Gastrocnemius medialis (tissue), 4 donors: Measurements from ENCODE around the gene TH. TPM values are rescaled to one million over a fixed set of nuclear protein-coding genes. Genes with fewer than 3 reads are reported as not detected.

ENCODE experiments used
- ATAC-seq, 2 donors: fragments of 150-250 bp; one replicate each; pipeline ENCODE4 v1.9.1; 2016
- DNase-seq, 2 donors: peaks; one replicate each; pipeline ENCODE4 v3.0.0-alpha.2; 2019
- H3K27ac ChIP-seq, 4 donors: fragments of 200-600 bp; sonication (generic); 1 replicate in 1 of 4; 2 replicates in 3 of 4; pipeline ENCODE4 v1.5.1; 2016 to 2018; ENCODE audit warnings: mild to moderate bottlenecking in 2 of 4, moderate library complexity in 1 of 4
- H3K27me3 ChIP-seq, 3 donors: fragments of 200-600 bp; sonication (generic) in 2 of 3; 1 replicate in 1 of 3; 2 replicates in 2 of 3; pipeline versions ENCODE4 v1.5.1 to v1.6.0; 2016 to 2019; ENCODE audit warnings: mild to moderate bottlenecking in 1 of 3, moderate library complexity in 1 of 3
- H3K36me3 ChIP-seq, 2 donors: fragments of 200-600 bp; sonication (generic) in 1 of 2; one replicate each; pipeline ENCODE4 v1.5.1; 2017 to 2018
- H3K4me1 ChIP-seq, 2 donors: fragments of 200-600 bp; sonication (generic) in 1 of 2; one replicate each; pipeline ENCODE4 v1.5.1; 2016 to 2017; ENCODE audit warnings: mild to moderate bottlenecking in 2 of 2
- H3K4me3 ChIP-seq, 4 donors: fragments of 200-600 bp; sonication (generic) in 3 of 4; 1 replicate in 1 of 4; 2 replicates in 3 of 4; pipeline ENCODE4 v1.5.1; 2016 to 2019; ENCODE audit warnings: mild to moderate bottlenecking in 2 of 4
- H3K9me3 ChIP-seq, 3 donors: fragments of 200-600 bp; sonication (generic) in 2 of 3; 1 replicate in 1 of 3; 2 replicates in 2 of 3; pipeline ENCODE4 v1.5.1; 2016 to 2019
- CTCF ChIP-seq, 5 experiments: fragments of 450-650 bp in 3 of 5; fragments of 200-600 bp in 2 of 5; sonication (generic) in 2 of 5; IDR thresholded peaks in 4 of 5; conservative IDR thresholded peaks in 1 of 5; 1 replicate in 4 of 5; 2 replicates in 1 of 5; pipeline ENCODE4 v1.5.1; 2016 to 2019; ENCODE audit warnings: antibody characterized with exemption in 5 of 5, mild to moderate bottlenecking in 3 of 5, moderate library complexity in 3 of 5
- POLR2A ChIP-seq, 2 donors: fragments of 450-650 bp; IDR thresholded peaks; one replicate each; pipeline ENCODE4 v1.6.1; 2017; ENCODE audit warnings: antibody characterized with exemption in 2 of 2, mild to moderate bottlenecking in 2 of 2, moderate library complexity in 2 of 2
- in situ Hi-C, 4 donors: fragments of 200-750 bp; cut with MboI; loops; one replicate each; pipeline versions ENCODE4 v1.15.0 to v1.8.0; 2017; ENCODE audit warnings: low sequenced_read_pairs in 4 of 4
- intact Hi-C: fragments of 100-400 bp; cut with DNase I; formaldehyde crosslinking; loops from one replicate; pipeline ENCODE4 v1.15.1; 2023; ENCODE audit warnings: low total_unique reads
- total RNA-seq, 4 donors: library from RNA; depleted of rRNA; stranded (reverse); fragments of >200 nt; gene quantifications; one replicate each; pipeline versions ENCODE4 v1.1.0 to v1.2.3, GENCODE V29; 2016

The TH gene
- total RNA-seq, 4 donors from 2014 or later: not detected

GRCh38 chr11:2164861-2165555 lies 6.6 kb downstream of the TH start:
- ATAC-seq: no peak
- intact Hi-C loops: no loop called here
- Histone ChIP-seq H3K4me1 (no peaks in the 10 kb centered on the region), H3K27me3 (peaks cover 9 to 47% (median 28%) of the 10 kb centered on the region in 3 donors), H3K9me3 (no peaks in the 10 kb centered on the region), H3K4me3 (no peak overlapping the region), H3K36me3 (no peaks in the 10 kb centered on the region), H3K27ac (no peak overlapping the region)
- in situ Hi-C loops: loop anchor here in 2 of 4 donors (25.0 kb wide), 3 partner anchors 278 to 503 kb away; partner anchors contain the start of genes KRTAP5-6 (in 1 of the 2) and PRR33 (in 1 of the 2)
- no peak for TF ChIP-seq POLR2A (IDR thresholded peaks at IDR 0.05)
- TF ChIP-seq CTCF (IDR thresholded peaks at IDR 0.05 in 4 of 5, conservative IDR thresholded peaks at IDR 0.05 in 1 of 5): no peak
- no peak for DNase-seq

GRCh38 chr11:2164081-2164480 lies 7.5 kb downstream of the TH start:
- ATAC-seq (no peak), DNase-seq (no peak)
- no peaks in the 10 kb centered on the region for H3K36me3 ChIP-seq
- no peaks in the 10 kb centered on the region for H3K9me3 ChIP-seq
- no peak for TF ChIP-seq POLR2A (IDR thresholded peaks at IDR 0.05)
- no peak for TF ChIP-seq CTCF (IDR thresholded peaks at IDR 0.05 in 4 of 5, conservative IDR thresholded peaks at IDR 0.05 in 1 of 5)
- intact Hi-C loops (no loop called here), in situ Hi-C loops (loop anchor here in 2 of 4 donors (25.0 kb wide), 3 partner anchors 277 to 502 kb away; partner anchors contain the start of genes KRTAP5-6 (in 1 of the 2) and PRR33 (in 1 of the 2))
- peaks cover 7 to 38% (median 20%) of the 10 kb centered on the region in 3 donors for H3K27me3 ChIP-seq
- no peak overlapping the region for H3K27ac ChIP-seq
- no peak overlapping the region for H3K4me3 ChIP-seq
- H3K4me1 ChIP-seq: no peaks in the 10 kb centered on the region

GRCh38 chr11:2163428-2163978 lies 8.1 kb downstream of the TH start:
- ATAC-seq: no peak
- intact Hi-C loops: no loop called here
- Histone ChIP-seq H3K4me1 (no peaks in the 10 kb centered on the region), H3K4me3 (no peak overlapping the region), H3K27ac (no peak overlapping the region), H3K27me3 (peaks cover 7 to 32% (median 20%) of the 10 kb centered on the region in 3 donors), H3K9me3 (no peaks in the 10 kb centered on the region), H3K36me3 (no peaks in the 10 kb centered on the region)
- in situ Hi-C loops: loop anchor here in 2 of 4 donors (25.0 kb wide), 3 partner anchors 276 to 501 kb away; partner anchors contain the start of genes KRTAP5-6 (in 1 of the 2) and PRR33 (in 1 of the 2)
- TF ChIP-seq CTCF (IDR thresholded peaks at IDR 0.05 in 4 of 5, conservative IDR thresholded peaks at IDR 0.05 in 1 of 5): no peak
- TF ChIP-seq POLR2A (IDR thresholded peaks at IDR 0.05): no peak
- DNase-seq: no peak

GRCh38 chr11:2160736-2161259 lies 10.8 kb downstream of the TH start, which contains the start of gene INS:
Gene INS (minus strand): TSS chr11:2161209. CDS start chr11:2160971, 238 bp downstream.
- H3K27ac ChIP-seq: no peak within 1 kb of the TSS
- H3K9me3 ChIP-seq: no peaks in the 10 kb centered on the region
- in situ Hi-C loops: loop anchor here in 2 of 4 donors (25.0 kb wide), 3 partner anchors 273 to 498 kb away; partner anchors contain the start of genes KRTAP5-6 (in 1 of the 2) and PRR33 (in 1 of the 2)
- no peaks in the 10 kb centered on the region for H3K36me3 ChIP-seq
- no peak for TF ChIP-seq CTCF (IDR thresholded peaks at IDR 0.05 in 4 of 5, conservative IDR thresholded peaks at IDR 0.05 in 1 of 5)
- TF ChIP-seq POLR2A (IDR thresholded peaks at IDR 0.05): no peak
- intact Hi-C loops: no loop called here
- no peak for ATAC-seq
- no peak within 1 kb of the TSS for H3K4me3 ChIP-seq
- H3K4me1 ChIP-seq: no peaks in the 10 kb centered on the region
- DNase-seq: no peak
- H3K27me3 ChIP-seq: peaks cover 5 to 15% (median 8%) of the 10 kb centered on the region in 3 donors
